Activated CD4-positive, alpha-beta T cell treated with anti-CD3 and anti-CD28 coated beads, Interleukin-10, Interleukin-2, amounts not matched to agents 100 ng/mL and 50 ng/mL, durations not matched to agents 16 hours and 8 hours (primary cell): Measurements from ENCODE around the gene KRTAP6-2.

ENCODE experiments used
- DNase-seq: peaks from one replicate; pipeline ENCODE4 v3.0.0-alpha.2; 2020

KRTAP6-2 gene

GRCh38 chr21:30598802-30599201, at the start of gene KRTAP6-2:
KRTAP6-2 (minus strand) TSS chr21:30598902; CDS start chr21:30598874, 28 bp downstream.
- no peak for DNase-seq

- no peak for DNase-seq
These were observed 48.3 kb upstream of the KRTAP6-2 start for GRCh38 chr21:30646904-30647414.

GRCh38 chr21:30642564-30642963, 43.9 kb upstream of the KRTAP6-2 start, which contains the start of gene KRTAP20-3:
KRTAP20-3 (plus strand) TSS chr21:30642864.
- no peak for DNase-seq

GRCh38 chr21:30638686-30639085, 40.0 kb upstream of the KRTAP6-2 start:
- no peak for DNase-seq

- no peak for DNase-seq
These were observed 36.2 kb upstream of the KRTAP6-2 start, which contains the start of gene KRTAP20-2 for GRCh38 chr21:30634906-30635305. KRTAP20-2 (plus strand) TSS chr21:30635206; CDS start chr21:30635264, 58 bp downstream.

- no peak for DNase-seq
These were observed 30.5 kb upstream of the KRTAP6-2 start for GRCh38 chr21:30629200-30629599.

GRCh38 chr21:30628109-30628508, 29.4 kb upstream of the KRTAP6-2 start:
- no peak for DNase-seq

GRCh38 chr21:30625449-30626165, 26.9 kb upstream of the KRTAP6-2 start:
- DNase-seq: no peak

- DNase-seq: no peak
These were observed 24.7 kb upstream of the KRTAP6-2 start for GRCh38 chr21:30623362-30623761.

GRCh38 chr21:30620522-30620921, 21.8 kb upstream of the KRTAP6-2 start, which contains the start of gene KRTAP20-4:
KRTAP20-4 (plus strand) TSS chr21:30620627.
- DNase-seq: no peak

- no peak for DNase-seq
These were observed 21.4 kb upstream of the KRTAP6-2 start for GRCh38 chr21:30620080-30620479.

GRCh38 chr21:30616125-30616524, 17.4 kb upstream of the KRTAP6-2 start, which contains the start of gene KRTAP20-1:
KRTAP20-1 (plus strand) TSS chr21:30616425; CDS start chr21:30616455, 30 bp downstream.
- no peak for DNase-seq

GRCh38 chr21:30615199-30615598, 16.5 kb upstream of the KRTAP6-2 start:
- DNase-seq: no peak

GRCh38 chr21:30613836-30614235, 15.1 kb upstream of the KRTAP6-2 start, which contains the start of gene KRTAP6-1:
KRTAP6-1 (minus strand) TSS chr21:30613930; CDS start chr21:30613904, 26 bp downstream.
- DNase-seq: peak; percentile 6

- no peak for DNase-seq
These were observed 13.4 kb upstream of the KRTAP6-2 start for GRCh38 chr21:30612132-30612531.

GRCh38 chr21:30605968-30606367, 7.3 kb upstream of the KRTAP6-2 start:
- DNase-seq: no peak

- no peak for DNase-seq
These were observed 2.1 kb upstream of the KRTAP6-2 start, which contains the start of gene KRTAP22-1 for GRCh38 chr21:30600787-30601186. KRTAP22-1 (plus strand) TSS chr21:30601087.

- no peak for DNase-seq
These were observed 6.6 kb downstream of the KRTAP6-2 start, which contains the start of gene KRTAP6-3 for GRCh38 chr21:30592140-30592539. KRTAP6-3 (plus strand) TSS chr21:30592440; CDS start chr21:30592446, 6 bp downstream.

GRCh38 chr21:30590297-30590696, 8.4 kb downstream of the KRTAP6-2 start, which contains the start of gene KRTAP22-2:
KRTAP22-2 (minus strand) TSS chr21:30590397.
- DNase-seq: no peak

- DNase-seq: no peak
These were observed 15.8 kb downstream of the KRTAP6-2 start for GRCh38 chr21:30582870-30583269.

- DNase-seq: no peak
These were observed 18.6 kb downstream of the KRTAP6-2 start for GRCh38 chr21:30580132-30580531.

- no peak for DNase-seq
These were observed 19.4 kb downstream of the KRTAP6-2 start for GRCh38 chr21:30579346-30579745.

GRCh38 chr21:30577766-30578165, 20.9 kb downstream of the KRTAP6-2 start:
- DNase-seq: no peak

- no peak for DNase-seq
These were observed 31.1 kb downstream of the KRTAP6-2 start for GRCh38 chr21:30567617-30568016.
